GM12878 (cell line): ENCODE results near the gene MSANTD3. TPM values are rescaled to one million over a fixed set of nuclear protein-coding genes. Genes with fewer than 3 reads are reported as not detected.

ENCODE experiments used
- ATAC-seq: fragments of 200-7000 bp; cut with Tn5 transposase; 3 replicates; pipeline ENCODE4 v1.9.1; 2020; ENCODE audit warnings: mild to moderate bottlenecking, moderate library complexity
- BruUV-seq: library from RNA; stranded (reverse); fragments of 400-500 nt; replicated peaks from 2 replicates; lab custom pipeline; 2021; lab: Mats Ljungman, UMichigan
- CTCF ChIA-PET: fragments of 300-600 bp; sonication (Branson Sonifier 250); formaldehyde crosslinking; extraction: SDS; loops from one replicate; lab custom pipeline; 2021; ENCODE audit warnings: inconsistent platforms; lab: Yijun Ruan, JAX
- POLR2A ChIA-PET: fragments of 350-600 bp; formaldehyde crosslinking; extraction: SDS; loops from one replicate; lab custom pipeline; 2021; ENCODE audit warnings: inconsistent platforms; lab: Charles Lee
- RAD21 ChIA-PET: fragments of 300-600 bp; sonication (Branson Sonifier 250); formaldehyde crosslinking; loops from one replicate; lab custom pipeline; 2023; ENCODE audit warnings: antibody characterized with exemption; ENCODE audit not compliant: unreplicated experiment; lab: Charles Lee
- SMC1A ChIA-PET: fragments of 300-600 bp; sonication (Branson Sonifier 250); formaldehyde crosslinking; loops from one replicate; lab custom pipeline; 2023; ENCODE audit not compliant: unreplicated experiment, uncharacterized antibody; lab: Charles Lee
- DNase-seq: peaks from one replicate; pipeline ENCODE4 v3.0.0-alpha.2; 2011; ENCODE audit warnings: low read depth, low spot score
- FAIRE-seq: peaks from 3 replicates; lab custom pipeline; 2011; peaks lifted over from hg19 to GRCh38; lab: Jason Lieb, UNC
- H2AFZ ChIP-seq: 2 replicates; pipeline ENCODE4 v1.6.0; 2011; ENCODE audit warnings: low read depth, low read length, control low read depth; ENCODE audit not compliant: control insufficient read depth
- H3K27ac ChIP-seq: 2 replicates; pipeline ENCODE4 v1.5.1; 2011; ENCODE audit warnings: control low read depth; ENCODE audit not compliant: control insufficient read depth, insufficient read depth
- H3K27me3 ChIP-seq, 2 experiments: replicated peaks in 1 of 2; 2 replicates each; pipeline versions ENCODE4 v1.6.0 to v1.6.1; 2011; ENCODE audit warnings: low read length in 1 of 2; ENCODE audit not compliant: control insufficient read depth in 2 of 2, insufficient read depth in 2 of 2
- H3K36me3 ChIP-seq, 2 experiments: 2 replicates each; pipeline ENCODE4 v1.5.1; 2011; ENCODE audit warnings: low read length in 1 of 2; ENCODE audit not compliant: control insufficient read depth in 2 of 2, insufficient read depth in 2 of 2
- H3K4me1 ChIP-seq: 2 replicates; pipeline ENCODE4 v1.6.1; 2011; ENCODE audit warnings: mild to moderate bottlenecking, low read length, moderate library complexity, mixed read lengths; ENCODE audit not compliant: control insufficient read depth, insufficient read depth
- H3K4me2 ChIP-seq: 2 replicates; pipeline ENCODE4 v1.6.0; 2011; ENCODE audit warnings: control low read depth; ENCODE audit not compliant: control insufficient read depth, insufficient read depth
- H3K4me3 ChIP-seq: fragments of 200-600 bp; sonication (generic); 2 replicates; pipeline ENCODE4 v1.5.1; 2016
- H3K79me2 ChIP-seq: 2 replicates; pipeline ENCODE4 v1.6.0; 2011; ENCODE audit warnings: low read length; ENCODE audit not compliant: control insufficient read depth, insufficient read depth
- H3K9ac ChIP-seq: 2 replicates; pipeline ENCODE4 v1.8.0; 2011; ENCODE audit warnings: low read length, control low read depth, mixed read lengths; ENCODE audit not compliant: control insufficient read depth, insufficient read depth
- H3K9me3 ChIP-seq: replicated peaks from 3 replicates; pipeline ENCODE4 v1.5.1; 2011; ENCODE audit warnings: mild to moderate bottlenecking, low read length; ENCODE audit not compliant: control insufficient read depth, insufficient read depth
- H4K20me1 ChIP-seq: 2 replicates; pipeline ENCODE4 v1.6.0; 2011; ENCODE audit not compliant: control insufficient read depth, insufficient read depth
- SMARCA5 ChIP-seq: fragments of 450-650 bp; IDR thresholded peaks from 2 replicates; pipeline ENCODE4 v1.6.1; 2017; ENCODE audit warnings: mild to moderate bottlenecking
- SPI1 ChIP-seq: IDR thresholded peaks from 2 replicates; pipeline ENCODE4 v1.6.1; 2011; ENCODE audit warnings: low read depth, mild to moderate bottlenecking, low read length, moderate library complexity, borderline replicate concordance; ENCODE audit not compliant: insufficient read depth
- ZBTB11 ChIP-seq: fragments of 450-650 bp; formaldehyde crosslinking; IDR thresholded peaks from 2 replicates; pipeline ENCODE4 v1.5.0; 2022; ENCODE audit warnings: mild to moderate bottlenecking, missing genetic modification characterization
- ZNF207 ChIP-seq: fragments of 450-650 bp; IDR thresholded peaks from 2 replicates; pipeline ENCODE4 v1.6.1; 2014; ENCODE audit warnings: antibody characterized with exemption, mild to moderate bottlenecking, borderline replicate concordance
- ZNF217 ChIP-seq: fragments of 450-650 bp; IDR thresholded peaks from 2 replicates; pipeline ENCODE4 v1.6.1; 2017; ENCODE audit warnings: antibody characterized with exemption, mild to moderate bottlenecking
- WGBS: methylation state at CpG from one replicate; pipeline ENCODE4 v1.1.6; 2016; ENCODE audit warnings: low lambda C conversion rate; ENCODE audit not compliant: insufficient replicate concordance, insufficient coverage; ENCODE audit errors: missing lambda C conversion rate; 5-methylcytosine and 5-hydroxymethylcytosine counted together
- in situ Hi-C: fragments of 300-500 bp; cut with MboI; formaldehyde crosslinking; loops from 9 replicates; pipeline ENCODE4 v1.14.3; 2018; ENCODE audit warnings: mixed read lengths
- intact Hi-C: fragments of 100-400 bp; cut with micrococcal nuclease; formaldehyde crosslinking; loops from one replicate; pipeline ENCODE4 v1.14.2; 2022; ENCODE audit not compliant: unreplicated experiment
- polyA plus RNA-seq, 11 experiments: library from polyadenylated mRNA; depleted of rRNA in 4 of 11; unstranded in 6 of 11; stranded (reverse) in 5 of 11; fragments of >200 nt; fragmentation: Nextera tagmentation in 4 of 11; fragmentation: Illumina TruSeq in 1 of 11; extraction: Ambion mirVana in 4 of 11; extraction: Trizol in 1 of 11; gene quantifications; 1 replicate in 1 of 11; 2 replicates in 10 of 11; pipeline versions ENCODE4 v1.2.1 to v1.2.3, GENCODE V29; 2011 to 2016; ENCODE audit warnings: inconsistent platforms in 2 of 11, missing spikeins in 2 of 11, low read depth in 1 of 11
- total RNA-seq, 4 experiments: library from RNA; depleted of rRNA in 3 of 4; stranded (reverse); fragments of >200 nt in 3 of 4; fragmentation: Illumina TruSeq in 1 of 4; extraction: Trizol in 1 of 4; gene quantifications; 2 replicates each; pipeline versions ENCODE4 v1.2.1 to v1.2.3, GENCODE V29; 2013 to 2021

Gene MSANTD3
- total and polyA plus RNA-seq, 10 of the 15 experiments (the other 5 are each of a cell fraction or from before 2014, with no cell fraction given): 5.8 to 21.2 (median 14.7) TPM

GRCh38 chr9:100409176-100409556, 17.8 kb upstream of the MSANTD3 start:
- 0 out of 3 replicates have a peak, but pooled peaks have one; percentile 6 for ATAC-seq
- SMC1A ChIA-PET: no interaction called here
- FAIRE-seq: no peak
- H4K20me1 ChIP-seq: no peaks in the 10 kb centered on the region
- H3K79me2 ChIP-seq: no peaks in the 10 kb centered on the region
- intact Hi-C loops (no loop called here), in situ Hi-C loops (no loop called here)
- no peaks in the 10 kb centered on the region for H3K9me3 ChIP-seq
- H3K9ac ChIP-seq: no peak overlapping the region
- WGBS: 96% methylated on average over 1 of the region's 1 CpG
- H2AFZ ChIP-seq: no peak overlapping the region
- no peak overlapping the region for H3K4me3 ChIP-seq
- H3K4me2 ChIP-seq: no peak overlapping the region
- no peaks in the 10 kb centered on the region for H3K36me3 ChIP-seq
- RAD21 ChIA-PET: no interaction called here
- POLR2A ChIA-PET: no interaction called here
- no peaks in the 10 kb centered on the region for H3K4me1 ChIP-seq
- DNase-seq: no peak
- CTCF ChIA-PET: interaction anchor here (1.4 kb wide), 1 partner anchor 20 kb away, joined by 4 read pairs; no protein-coding TSS in a partner anchor
- peak; percentile 70; the same call in 1 of the 2 replicates for TF ChIP-seq ZNF217
- peak; percentile 52; the same call in 1 of the 2 replicates for TF ChIP-seq SPI1
- TF ChIP-seq SMARCA5: peak; percentile 52; the same call in 1 of the 2 replicates
- TF ChIP-seq ZBTB11: no peak
- TF ChIP-seq ZNF207: no peak
- BruUV-seq: no TSS peak
- H3K27me3 ChIP-seq: no peaks in the 10 kb centered on the region
- no peak overlapping the region for H3K27ac ChIP-seq
